Retinal pigment epithelial cell (primary cell): ENCODE measurements around the gene COMMD7.

Source experiments
- DNase-seq: peaks from one replicate; pipeline ENCODE4 v3.0.0-alpha.2; 2010; ENCODE audit warnings: low read depth
- H3K4me3 ChIP-seq: 2 replicates; pipeline ENCODE4 v1.5.1; 2011; ENCODE audit warnings: mild to moderate bottlenecking, low read length, control low read depth, moderate library complexity
- TF ChIP-seq, protein P1 (sequence below): conservative IDR thresholded peaks from 2 replicates; pipeline ENCODE4 v1.5.1; 2011; ENCODE audit warnings: low read depth, low read length, control low read depth, inconsistent platforms

Gene COMMD7

DNA sequence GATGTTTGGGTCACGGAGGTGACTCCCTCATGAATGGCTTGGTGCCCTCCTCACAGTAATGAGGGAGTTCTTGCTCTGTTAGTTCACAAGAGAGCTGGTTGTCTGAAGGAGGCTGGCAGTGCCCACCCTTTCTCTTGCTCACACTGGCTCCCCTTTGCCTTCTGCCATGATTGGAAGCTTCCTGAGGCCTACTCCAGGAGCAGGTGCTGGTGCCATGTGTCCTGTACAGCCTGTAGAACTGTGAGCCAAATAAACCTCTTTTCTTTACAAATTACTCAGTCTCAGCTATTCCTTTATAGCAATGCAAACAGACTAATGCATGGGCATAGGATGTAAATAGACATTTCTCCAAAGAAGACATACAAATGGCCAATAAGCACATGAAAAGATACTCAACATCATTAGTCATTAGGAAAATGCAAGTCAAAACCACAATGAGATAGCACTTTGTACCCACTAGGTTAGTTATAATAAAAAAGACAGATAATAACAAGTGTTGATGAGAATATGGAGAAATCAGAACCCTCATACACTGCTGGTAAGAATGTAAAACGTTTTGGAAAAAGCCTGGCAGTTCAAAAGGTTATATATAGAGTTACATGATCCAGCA, 87.3 kb downstream of the COMMD7 start:
- TF ChIP-seq, protein P1, sequence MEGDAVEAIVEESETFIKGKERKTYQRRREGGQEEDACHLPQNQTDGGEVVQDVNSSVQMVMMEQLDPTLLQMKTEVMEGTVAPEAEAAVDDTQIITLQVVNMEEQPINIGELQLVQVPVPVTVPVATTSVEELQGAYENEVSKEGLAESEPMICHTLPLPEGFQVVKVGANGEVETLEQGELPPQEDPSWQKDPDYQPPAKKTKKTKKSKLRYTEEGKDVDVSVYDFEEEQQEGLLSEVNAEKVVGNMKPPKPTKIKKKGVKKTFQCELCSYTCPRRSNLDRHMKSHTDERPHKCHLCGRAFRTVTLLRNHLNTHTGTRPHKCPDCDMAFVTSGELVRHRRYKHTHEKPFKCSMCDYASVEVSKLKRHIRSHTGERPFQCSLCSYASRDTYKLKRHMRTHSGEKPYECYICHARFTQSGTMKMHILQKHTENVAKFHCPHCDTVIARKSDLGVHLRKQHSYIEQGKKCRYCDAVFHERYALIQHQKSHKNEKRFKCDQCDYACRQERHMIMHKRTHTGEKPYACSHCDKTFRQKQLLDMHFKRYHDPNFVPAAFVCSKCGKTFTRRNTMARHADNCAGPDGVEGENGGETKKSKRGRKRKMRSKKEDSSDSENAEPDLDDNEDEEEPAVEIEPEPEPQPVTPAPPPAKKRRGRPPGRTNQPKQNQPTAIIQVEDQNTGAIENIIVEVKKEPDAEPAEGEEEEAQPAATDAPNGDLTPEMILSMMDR = no peak
- H3K4me3 ChIP-seq = no peak overlapping the region
- no peak for DNase-seq

DNA sequence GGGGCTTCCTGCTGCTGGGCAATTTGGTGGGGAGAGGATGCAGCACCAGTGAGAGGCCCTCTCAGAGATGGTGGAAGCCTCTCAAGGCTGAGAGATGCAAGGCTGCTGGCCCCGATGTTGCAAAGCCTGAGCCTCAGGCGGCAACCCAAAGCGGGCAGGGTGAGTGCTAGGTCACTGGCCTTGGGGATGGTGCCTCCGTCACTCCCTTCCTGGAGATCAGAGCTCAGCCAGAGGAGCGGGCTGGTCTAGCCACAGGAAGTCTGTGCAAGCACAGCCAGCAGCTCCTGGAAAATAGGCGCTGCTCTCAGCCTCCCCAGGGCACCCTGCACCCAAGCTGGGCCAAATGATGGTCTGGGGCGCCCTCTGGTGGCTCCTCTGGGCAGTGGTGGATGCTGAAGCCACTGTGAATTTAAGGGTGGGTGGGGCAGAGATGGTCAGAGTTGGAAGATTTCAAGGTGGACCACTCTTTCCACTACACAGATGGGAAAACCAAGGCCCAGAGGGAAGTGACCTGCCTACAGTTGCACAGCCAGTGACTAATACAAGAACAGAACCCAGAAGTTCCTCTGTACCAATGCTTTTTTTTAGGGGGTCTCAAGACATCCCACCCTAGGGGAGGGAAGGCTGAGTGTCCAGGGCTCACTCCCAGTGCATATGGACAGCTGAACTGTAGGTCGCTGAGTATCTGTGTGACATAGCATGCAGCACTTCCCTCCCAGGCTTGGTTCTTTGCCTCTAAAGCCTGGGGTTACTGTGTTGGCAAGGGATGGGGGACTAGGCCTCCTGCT, 90.3 kb downstream of the COMMD7 start:
- DNase-seq = peak; percentile 12

More for the DNA sequence above, 90.3 kb downstream of the COMMD7 start:
- TF ChIP-seq, protein P1 = peak; percentile 89
- H3K4me3 ChIP-seq = no peak overlapping the region
